Lung (tissue), 12 donors: Measurements from ENCODE around the gene TSPAN31. TPM values are rescaled to one million over a fixed set of nuclear protein-coding genes. Genes with fewer than 3 reads are reported as not detected.

Experiments used
- ATAC-seq: fragments of 200-7000 bp; cut with Tn5 transposase; one replicate; pipeline ENCODE4 v1.9.1; 2020; ENCODE audit warnings: moderate number of reproducible peaks; ENCODE audit not compliant: insufficient read depth, low FRiP score
- DNase-seq, 3 donors: peaks; one replicate each; pipeline ENCODE4 v3.0.0-alpha.2; 2013 to 2017
- H3K27ac ChIP-seq, 2 donors: one replicate each; pipeline ENCODE4 v1.5.1; 2013; ENCODE audit warnings: mild to moderate bottlenecking in 2 of 2, moderate library complexity in 2 of 2, control low read depth in 1 of 2, inconsistent platforms in 1 of 2, low read depth in 1 of 2, low read length in 1 of 2
- H3K27me3 ChIP-seq, 3 donors: one replicate each; pipeline ENCODE4 v1.5.1; 2013; ENCODE audit warnings: low read length in 2 of 3; ENCODE audit not compliant: control insufficient read depth in 3 of 3, insufficient read depth in 3 of 3
- H3K36me3 ChIP-seq, 4 donors: one replicate each; pipeline ENCODE4 v1.5.1; 2013; ENCODE audit warnings: low read length in 4 of 4, mild to moderate bottlenecking in 1 of 4, moderate library complexity in 1 of 4; ENCODE audit not compliant: control insufficient read depth in 4 of 4, insufficient read depth in 4 of 4
- H3K4me1 ChIP-seq, 5 donors: one replicate each; pipeline ENCODE4 v1.5.1; 2013; ENCODE audit warnings: low read length in 5 of 5, mild to moderate bottlenecking in 2 of 5, moderate library complexity in 1 of 5; ENCODE audit not compliant: control insufficient read depth in 5 of 5, insufficient read depth in 5 of 5
- H3K4me3 ChIP-seq: one replicate; pipeline ENCODE4 v1.5.1; 2013; ENCODE audit warnings: mild to moderate bottlenecking, control low read depth, moderate library complexity
- H3K9ac ChIP-seq, 2 donors: one replicate each; pipeline ENCODE4 v1.5.1; 2013; ENCODE audit warnings: low read length in 2 of 2, control low read depth in 1 of 2; ENCODE audit not compliant: insufficient read depth in 1 of 2
- H3K9me3 ChIP-seq, 4 donors: one replicate each; pipeline ENCODE4 v1.5.1; 2013; ENCODE audit warnings: low read length in 3 of 4, mild to moderate bottlenecking in 1 of 4, moderate library complexity in 1 of 4; ENCODE audit not compliant: control insufficient read depth in 4 of 4, insufficient read depth in 3 of 4
- CTCF ChIP-seq: IDR thresholded peaks from 2 replicates; pipeline ENCODE4 v1.5.1; 2012; ENCODE audit warnings: mild to moderate bottlenecking; ENCODE audit errors: control extremely low read depth, extremely low read depth
- WGBS, 2 donors: extraction: QIAGEN DNeasy Blood & Tissue Kit; methylation state at CpG; one replicate each; pipeline ENCODE4 v1.1.7; 2013; 5-methylcytosine and 5-hydroxymethylcytosine counted together
- polyA plus RNA-seq, 2 donors: library from polyadenylated mRNA; stranded (reverse); fragments of 200-250 nt; gene quantifications; one replicate each; pipeline ENCODE4 v1.2.1, GENCODE V29; 2013
- total RNA-seq, 2 donors: library from RNA; depleted of rRNA in 1 of 2; stranded (reverse); fragments of >200 nt in 1 of 2; gene quantifications; one replicate each; pipeline ENCODE4 v1.2.1, GENCODE V29; 2014 to 2021
- donor health status: control.
- donor health status: control.
- donor health status: Bipolar disorder and iron deficiency.
- donor health status: healthy.
- donor health status: DM: yes; HTN: yes; CAD: no.

Gene TSPAN31
- total and polyA plus RNA-seq, 4 donors, result 32.4 to 61.1 (median 46.1) TPM

GRCh38 chr12:57781244-57781643 lies 36.4 kb downstream of the TSPAN31 start:
- Histone ChIP-seq H3K9me3 (no peaks in the 10 kb centered on the region), H3K36me3 (peaks cover 2 to 21% (median 12%) of the 10 kb centered on the region in 4 donors), H3K9ac (no peak overlapping the region), H3K4me3 (no peak overlapping the region), H3K27me3 (no peaks in the 10 kb centered on the region), H3K27ac (no peak overlapping the region), H3K4me1 (peaks cover 0 to 8% (median 4%) of the 10 kb centered on the region in 5 donors)
- DNase-seq, result no peak
- ATAC-seq, result no peak
- 72 to 89% methylated on average over 3 of the region's 3 CpGs for WGBS, 2 donors
- no peak for TF ChIP-seq CTCF

GRCh38 chr12:57781801-57782200 lies 37.0 kb downstream of the TSPAN31 start:
- no peaks in the 10 kb centered on the region for H3K27me3 ChIP-seq
- no peak overlapping the region for H3K27ac ChIP-seq
- TF ChIP-seq CTCF, result no peak
- ATAC-seq (no peak), DNase-seq (no peak)
- 43 to 53% methylated on average over 2 of the region's 2 CpGs for WGBS, 2 donors
- peaks cover 0 to 8% (median 4%) of the 10 kb centered on the region in 5 donors for H3K4me1 ChIP-seq
- no peak overlapping the region for H3K4me3 ChIP-seq
- peaks cover 7 to 24% (median 13%) of the 10 kb centered on the region in 4 donors for H3K36me3 ChIP-seq
- no peaks in the 10 kb centered on the region for H3K9me3 ChIP-seq
- H3K9ac ChIP-seq, result no peak overlapping the region

- no peak for DNase-seq
- Histone ChIP-seq H3K27ac (no peak overlapping the region), H3K4me3 (no peak overlapping the region), H3K36me3 (peaks cover 9 to 23% (median 15%) of the 10 kb centered on the region in 4 donors), H3K4me1 (peaks cover 0 to 8% (median 4%) of the 10 kb centered on the region in 5 donors), H3K9ac (no peak overlapping the region), H3K9me3 (no peaks in the 10 kb centered on the region), H3K27me3 (no peaks in the 10 kb centered on the region)
- WGBS, 2 donors, result 21 to 31% methylated on average over 4 of the region's 4 CpGs
- no peak for ATAC-seq
- TF ChIP-seq CTCF, result no peak
These were observed 37.4 kb downstream of the TSPAN31 start for GRCh38 chr12:57782243-57782607.
